Measurements from ENCODE around the gene GADD45A. TPM values are rescaled to one million over a fixed set of nuclear protein-coding genes. Genes with fewer than 3 reads are reported as not detected.

Gene GADD45A
- polyA plus RNA-seq, 1 donor (not counting 4 experiments of a cell fraction or from before 2014, with no cell fraction given) = 151 TPM

DNA sequence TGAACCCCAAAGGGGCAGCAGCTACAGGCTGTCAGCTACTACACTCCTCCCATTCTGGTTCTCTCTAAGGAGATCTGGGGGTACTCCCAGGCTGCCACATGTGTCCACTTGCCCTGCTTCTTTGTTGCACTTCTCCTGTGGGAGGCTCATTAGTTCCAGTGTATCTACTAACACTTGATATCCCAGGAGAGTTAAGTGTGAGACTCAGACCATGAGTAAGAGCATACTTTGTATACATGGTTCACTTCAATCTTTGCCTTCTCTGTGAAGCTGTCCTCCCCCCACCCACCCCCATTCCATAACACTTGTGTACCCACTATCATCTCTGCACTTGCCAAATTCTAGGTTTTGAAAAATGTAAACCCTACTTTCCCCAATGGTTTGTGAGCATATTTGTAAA, 34.9 kb upstream of the GADD45A start:
- no peaks in the 10 kb centered on the region for H3K36me3 ChIP-seq (ENCODE audit: control insufficient read depth in 2 of 2, extremely low read depth in 1 of 2, insufficient read depth in 2 of 2, low read length in 2 of 2)
- H3K79me2 ChIP-seq (ENCODE audit: control insufficient read depth, insufficient read depth, low read length) = no peaks in the 10 kb centered on the region
- dilution Hi-C loops (cut with MboI; ENCODE audit: extremely low pct_ligation_motif_present, low sequenced_read_pairs) = no loop called here
- H2AFZ ChIP-seq (ENCODE audit: control insufficient read depth, low read length) = no peak overlapping the region
- H3K27ac ChIP-seq (ENCODE audit: control insufficient read depth, insufficient read depth, low read length) = no peak overlapping the region
- no peaks in the 10 kb centered on the region for H4K20me1 ChIP-seq (ENCODE audit: control insufficient read depth, extremely low read depth, insufficient read depth, low read length)
- H3K4me1 ChIP-seq (ENCODE audit: control insufficient read depth, extremely low read depth, insufficient read depth, low read length) = peaks cover 15% of the 10 kb centered on the region
- TF ChIP-seq EZH2 (IDR thresholded peaks at IDR 0.05; ENCODE audit: low read length) = no peak
- H3K9me1 ChIP-seq (ENCODE audit: control insufficient read depth, extremely low read depth, insufficient read depth, low read length) = no peaks in the 10 kb centered on the region
- no peaks in the 10 kb centered on the region for H3K27me3 ChIP-seq (ENCODE audit: control insufficient read depth, extremely low read depth, insufficient read depth, low read length)
- H3K9ac ChIP-seq (ENCODE audit: control insufficient read depth, extremely low read depth, insufficient read depth, low read length) = no peak overlapping the region
- H3K4me2 ChIP-seq (ENCODE audit: control insufficient read depth, extremely low read depth, insufficient read depth, low read depth, low read length) = no peak overlapping the region
- H3K9me3 ChIP-seq (ENCODE audit: control insufficient read depth, low read depth, low read length) = no peaks in the 10 kb centered on the region
- FAIRE-seq (no peak), DNase-seq (ENCODE audit: low read depth, low spot score) (no peak)
- H3K4me3 ChIP-seq (ENCODE audit: control insufficient read depth in 2 of 3, extremely low read depth in 1 of 3, insufficient read depth in 2 of 3, low read depth in 1 of 3, low read length in 3 of 3) = no peak overlapping the region

DNA sequence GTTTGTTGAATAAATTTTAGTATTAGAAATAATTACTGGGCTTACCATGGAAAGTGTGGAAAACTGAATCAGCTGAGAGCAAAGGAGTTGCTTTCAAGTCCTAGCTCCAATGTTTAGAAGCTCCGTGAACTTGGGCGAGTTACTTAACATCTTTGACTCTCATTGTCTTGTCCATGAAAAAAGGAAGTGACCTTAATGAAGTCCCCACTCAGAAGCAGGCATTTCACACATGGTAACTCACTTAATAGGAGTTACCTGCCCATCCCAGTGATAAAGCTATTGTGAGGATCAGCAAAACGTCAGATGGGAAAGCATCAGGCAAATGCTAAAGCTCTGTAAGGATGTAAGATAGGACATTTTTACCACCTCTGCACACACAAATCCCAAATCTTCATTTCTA, 34.0 kb upstream of the GADD45A start:
- no peak overlapping the region for H2AFZ ChIP-seq (ENCODE audit: control insufficient read depth, low read length)
- H3K36me3 ChIP-seq (ENCODE audit: control insufficient read depth in 2 of 2, extremely low read depth in 1 of 2, insufficient read depth in 2 of 2, low read length in 2 of 2) = no peaks in the 10 kb centered on the region
- H3K27me3 ChIP-seq (ENCODE audit: control insufficient read depth, extremely low read depth, insufficient read depth, low read length) = no peaks in the 10 kb centered on the region
- no peak overlapping the region for H3K4me3 ChIP-seq (ENCODE audit: control insufficient read depth in 2 of 3, extremely low read depth in 1 of 3, insufficient read depth in 2 of 3, low read depth in 1 of 3, low read length in 3 of 3)
- no peaks in the 10 kb centered on the region for H3K9me1 ChIP-seq (ENCODE audit: control insufficient read depth, extremely low read depth, insufficient read depth, low read length)
- H3K79me2 ChIP-seq (ENCODE audit: control insufficient read depth, insufficient read depth, low read length) = no peaks in the 10 kb centered on the region
- H3K9me3 ChIP-seq (ENCODE audit: control insufficient read depth, low read depth, low read length) = no peaks in the 10 kb centered on the region
- no peaks in the 10 kb centered on the region for H4K20me1 ChIP-seq (ENCODE audit: control insufficient read depth, extremely low read depth, insufficient read depth, low read length)
- DNase-seq (ENCODE audit: low read depth, low spot score) = no peak
- H3K4me1 ChIP-seq (ENCODE audit: control insufficient read depth, extremely low read depth, insufficient read depth, low read length) = peaks cover 15% of the 10 kb centered on the region
- no peak for FAIRE-seq
- no peak overlapping the region for H3K9ac ChIP-seq (ENCODE audit: control insufficient read depth, extremely low read depth, insufficient read depth, low read length)
- H3K27ac ChIP-seq (ENCODE audit: control insufficient read depth, insufficient read depth, low read length) = no peak overlapping the region
- H3K4me2 ChIP-seq (ENCODE audit: control insufficient read depth, extremely low read depth, insufficient read depth, low read depth, low read length) = no peak overlapping the region
- TF ChIP-seq, protein P1, sequence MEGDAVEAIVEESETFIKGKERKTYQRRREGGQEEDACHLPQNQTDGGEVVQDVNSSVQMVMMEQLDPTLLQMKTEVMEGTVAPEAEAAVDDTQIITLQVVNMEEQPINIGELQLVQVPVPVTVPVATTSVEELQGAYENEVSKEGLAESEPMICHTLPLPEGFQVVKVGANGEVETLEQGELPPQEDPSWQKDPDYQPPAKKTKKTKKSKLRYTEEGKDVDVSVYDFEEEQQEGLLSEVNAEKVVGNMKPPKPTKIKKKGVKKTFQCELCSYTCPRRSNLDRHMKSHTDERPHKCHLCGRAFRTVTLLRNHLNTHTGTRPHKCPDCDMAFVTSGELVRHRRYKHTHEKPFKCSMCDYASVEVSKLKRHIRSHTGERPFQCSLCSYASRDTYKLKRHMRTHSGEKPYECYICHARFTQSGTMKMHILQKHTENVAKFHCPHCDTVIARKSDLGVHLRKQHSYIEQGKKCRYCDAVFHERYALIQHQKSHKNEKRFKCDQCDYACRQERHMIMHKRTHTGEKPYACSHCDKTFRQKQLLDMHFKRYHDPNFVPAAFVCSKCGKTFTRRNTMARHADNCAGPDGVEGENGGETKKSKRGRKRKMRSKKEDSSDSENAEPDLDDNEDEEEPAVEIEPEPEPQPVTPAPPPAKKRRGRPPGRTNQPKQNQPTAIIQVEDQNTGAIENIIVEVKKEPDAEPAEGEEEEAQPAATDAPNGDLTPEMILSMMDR (optimal IDR thresholded peaks at IDR 0.05 in 1 of 3, IDR thresholded peaks at IDR 0.05 in 1 of 3, conservative IDR thresholded peaks at IDR 0.05 in 1 of 3; ENCODE audit: extremely low read depth in 1 of 3, insufficient read depth in 2 of 3, low read length in 3 of 3) = no peak
- no peak for TF ChIP-seq EZH2 (IDR thresholded peaks at IDR 0.05; ENCODE audit: low read length)
- dilution Hi-C loops (cut with MboI; ENCODE audit: extremely low pct_ligation_motif_present, low sequenced_read_pairs) = no loop called here

DNA sequence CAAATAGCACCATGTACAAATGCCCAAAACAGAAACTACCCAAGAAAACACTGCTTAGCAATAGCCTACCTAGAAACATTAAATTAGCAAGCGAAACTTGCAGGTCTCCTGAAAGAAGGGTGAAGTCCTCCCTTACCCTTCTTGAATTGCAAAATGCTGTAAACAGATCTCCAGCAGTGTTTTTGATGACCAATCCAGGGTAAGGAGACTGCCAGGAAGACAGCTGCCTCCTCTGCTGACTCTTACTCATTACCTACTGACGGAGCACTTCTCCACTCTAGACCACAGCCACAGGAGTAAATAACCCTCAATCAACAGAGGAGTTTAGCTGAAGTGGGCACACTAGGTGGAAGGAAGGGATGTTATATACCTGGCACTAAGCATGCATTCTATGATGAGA, 32.2 kb upstream of the GADD45A start:
- Histone ChIP-seq H3K27ac (ENCODE audit: control insufficient read depth, insufficient read depth, low read length) (no peak overlapping the region), H3K27me3 (ENCODE audit: control insufficient read depth, extremely low read depth, insufficient read depth, low read length) (no peaks in the 10 kb centered on the region), H3K9me3 (ENCODE audit: control insufficient read depth, low read depth, low read length) (no peaks in the 10 kb centered on the region), H2AFZ (ENCODE audit: control insufficient read depth, low read length) (no peak overlapping the region), H3K4me1 (ENCODE audit: control insufficient read depth, extremely low read depth, insufficient read depth, low read length) (peaks cover 4% of the 10 kb centered on the region), H3K4me3 (ENCODE audit: control insufficient read depth in 2 of 3, extremely low read depth in 1 of 3, insufficient read depth in 2 of 3, low read depth in 1 of 3, low read length in 3 of 3) (no peak overlapping the region), H3K9ac (ENCODE audit: control insufficient read depth, extremely low read depth, insufficient read depth, low read length) (no peak overlapping the region), H3K79me2 (ENCODE audit: control insufficient read depth, insufficient read depth, low read length) (no peaks in the 10 kb centered on the region), H3K4me2 (ENCODE audit: control insufficient read depth, extremely low read depth, insufficient read depth, low read depth, low read length) (no peak overlapping the region), H4K20me1 (ENCODE audit: control insufficient read depth, extremely low read depth, insufficient read depth, low read length) (no peaks in the 10 kb centered on the region), H3K9me1 (ENCODE audit: control insufficient read depth, extremely low read depth, insufficient read depth, low read length) (no peaks in the 10 kb centered on the region), H3K36me3 (ENCODE audit: control insufficient read depth in 2 of 2, extremely low read depth in 1 of 2, insufficient read depth in 2 of 2, low read length in 2 of 2) (no peaks in the 10 kb centered on the region)
- dilution Hi-C loops (cut with MboI; ENCODE audit: extremely low pct_ligation_motif_present, low sequenced_read_pairs) = no loop called here
- TF ChIP-seq EZH2 (IDR thresholded peaks at IDR 0.05; ENCODE audit: low read length) = no peak
- TF ChIP-seq, protein P1 (optimal IDR thresholded peaks at IDR 0.05 in 1 of 3, IDR thresholded peaks at IDR 0.05 in 1 of 3, conservative IDR thresholded peaks at IDR 0.05 in 1 of 3; ENCODE audit: extremely low read depth in 1 of 3, insufficient read depth in 2 of 3, low read length in 3 of 3) = no peak
- DNase-seq (ENCODE audit: low read depth, low spot score) = no peak
- peak; percentile 51 for FAIRE-seq

All from keratinocyte (primary cell).